SU-DHL-6 (cell line): ENCODE results near the gene MED15.
"Not testable (repeated sequence)": the region's sequence is repeated elsewhere in the genome, so short reads cannot be mapped to it uniquely, and the experiment has no call there.

Experiments used
- H2AFZ ChIP-seq: fragments of 200-600 bp; sonication (generic); 2 replicates; pipeline ENCODE4 v1.6.1; 2014; ENCODE audit warnings: low read depth, mild to moderate bottlenecking, moderate library complexity, mixed read lengths, antibody characterized with exemption, low read length; ENCODE audit not compliant: severe bottlenecking
- H3F3A ChIP-seq: fragments of 200-600 bp; shearing (Covaris generic); 2 replicates; pipeline ENCODE4 v1.6.0; 2016; ENCODE audit warnings: antibody characterized with exemption, mild to moderate bottlenecking; ENCODE audit not compliant: insufficient read depth
- H3K27ac ChIP-seq: fragments of 200-600 bp; sonication (generic); 2 replicates; pipeline ENCODE4 v1.5.1; 2016; ENCODE audit warnings: low read depth, mild to moderate bottlenecking, low read length, moderate library complexity, mixed read lengths
- H3K27me3 ChIP-seq: fragments of 200-600 bp; sonication (generic), shearing (Covaris generic); 2 replicates; pipeline ENCODE4 v1.6.0; 2014; ENCODE audit warnings: mild to moderate bottlenecking, low read length
- H3K36me3 ChIP-seq: fragments of 200-600 bp; sonication (generic); 2 replicates; pipeline ENCODE4 v1.6.1; 2014; ENCODE audit warnings: mild to moderate bottlenecking, low read length, mixed read lengths
- H3K4me2 ChIP-seq: fragments of 300-600, 200-600 bp; shearing (Covaris generic), sonication (generic); 2 replicates; pipeline ENCODE4 v1.6.0; 2014; ENCODE audit warnings: low read length, low read depth, mild to moderate bottlenecking; ENCODE audit not compliant: poor library complexity, severe bottlenecking
- H3K4me3 ChIP-seq: fragments of 200-600 bp; sonication (generic); 2 replicates; pipeline ENCODE4 v1.5.1; 2014; ENCODE audit warnings: antibody characterized with exemption, low read length, mild to moderate bottlenecking, mixed read lengths; ENCODE audit not compliant: insufficient read depth, poor library complexity, severe bottlenecking
- H3K79me2 ChIP-seq: fragments of 200-600 bp; sonication (generic); 2 replicates; pipeline ENCODE4 v1.6.1; 2014; ENCODE audit warnings: mild to moderate bottlenecking, low read length, moderate library complexity; ENCODE audit not compliant: insufficient read depth
- H3K9ac ChIP-seq: fragments of 200-600 bp; sonication (generic); 2 replicates; pipeline ENCODE4 v1.7.0; 2014; ENCODE audit warnings: mild to moderate bottlenecking, low read length
- H3K9me2 ChIP-seq: fragments of 200-600 bp; sonication (generic); replicated peaks from 2 replicates; pipeline ENCODE4 v1.6.1; 2014; ENCODE audit warnings: low read length; ENCODE audit not compliant: insufficient read depth
- H3K9me3 ChIP-seq: fragments of 200-600 bp; sonication (generic); 2 replicates; pipeline ENCODE4 v1.6.1; 2014; ENCODE audit warnings: low read length, mixed read lengths; ENCODE audit not compliant: insufficient read depth
- H4K20me1 ChIP-seq: fragments of 200-600 bp; sonication (generic); 2 replicates; pipeline ENCODE4 v1.6.1; 2014; ENCODE audit warnings: low read depth, mild to moderate bottlenecking, antibody characterized with exemption, low read length, moderate library complexity, mixed read lengths
- EZH2phosphoT487 ChIP-seq: fragments of 200-600 bp; sonication (generic), shearing (Covaris generic); conservative IDR thresholded peaks from 2 replicates; pipeline ENCODE4 v1.6.1; 2018; ENCODE audit warnings: mild to moderate bottlenecking, antibody characterized with exemption, low read length, moderate library complexity, mixed read lengths
- TF ChIP-seq, protein P1 (sequence below): fragments of 200-600 bp; sonication (generic); IDR thresholded peaks from one replicate; pipeline ENCODE4 v1.5.1; 2017; ENCODE audit warnings: antibody characterized with exemption, mild to moderate bottlenecking, low read length, moderate library complexity; ENCODE audit not compliant: insufficient read depth, poor library complexity, severe bottlenecking

MED15 gene

DNA sequence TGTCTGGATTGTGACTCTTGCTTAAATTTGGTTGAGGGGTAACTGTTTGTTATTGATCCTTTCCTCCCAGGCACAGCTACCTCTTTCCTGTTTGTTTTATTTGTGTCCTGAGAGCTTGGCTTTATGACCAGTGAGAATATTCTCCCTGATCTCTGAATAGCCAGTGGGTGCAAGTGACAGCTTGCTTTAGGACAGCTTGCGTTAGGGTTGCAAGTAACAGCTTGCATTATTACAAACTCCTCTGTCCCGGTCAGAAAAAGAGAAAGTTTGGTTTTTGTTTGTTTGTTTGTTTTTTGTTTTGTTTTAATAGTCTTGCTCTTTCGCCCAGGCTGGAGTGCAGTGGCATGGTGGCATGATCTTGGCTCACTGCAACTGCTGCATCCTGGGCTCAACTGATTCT lies 8.5 kb upstream of the MED15 start:
- no peaks in the 10 kb centered on the region for H3K9me2 ChIP-seq
- no peaks in the 10 kb centered on the region for H3K9me3 ChIP-seq
- no peak overlapping the region for H3K27ac ChIP-seq
- no peaks in the 10 kb centered on the region for H3K27me3 ChIP-seq
- no peaks in the 10 kb centered on the region for H3K36me3 ChIP-seq
- no peaks in the 10 kb centered on the region for H3F3A ChIP-seq
- no peaks in the 10 kb centered on the region for H4K20me1 ChIP-seq
- no peak overlapping the region for H3K4me2 ChIP-seq
- no peak overlapping the region for H2AFZ ChIP-seq
- no peak overlapping the region for H3K9ac ChIP-seq
- no peak overlapping the region for H3K4me3 ChIP-seq
- TF ChIP-seq, protein P1, sequence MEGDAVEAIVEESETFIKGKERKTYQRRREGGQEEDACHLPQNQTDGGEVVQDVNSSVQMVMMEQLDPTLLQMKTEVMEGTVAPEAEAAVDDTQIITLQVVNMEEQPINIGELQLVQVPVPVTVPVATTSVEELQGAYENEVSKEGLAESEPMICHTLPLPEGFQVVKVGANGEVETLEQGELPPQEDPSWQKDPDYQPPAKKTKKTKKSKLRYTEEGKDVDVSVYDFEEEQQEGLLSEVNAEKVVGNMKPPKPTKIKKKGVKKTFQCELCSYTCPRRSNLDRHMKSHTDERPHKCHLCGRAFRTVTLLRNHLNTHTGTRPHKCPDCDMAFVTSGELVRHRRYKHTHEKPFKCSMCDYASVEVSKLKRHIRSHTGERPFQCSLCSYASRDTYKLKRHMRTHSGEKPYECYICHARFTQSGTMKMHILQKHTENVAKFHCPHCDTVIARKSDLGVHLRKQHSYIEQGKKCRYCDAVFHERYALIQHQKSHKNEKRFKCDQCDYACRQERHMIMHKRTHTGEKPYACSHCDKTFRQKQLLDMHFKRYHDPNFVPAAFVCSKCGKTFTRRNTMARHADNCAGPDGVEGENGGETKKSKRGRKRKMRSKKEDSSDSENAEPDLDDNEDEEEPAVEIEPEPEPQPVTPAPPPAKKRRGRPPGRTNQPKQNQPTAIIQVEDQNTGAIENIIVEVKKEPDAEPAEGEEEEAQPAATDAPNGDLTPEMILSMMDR: no peak
- TF ChIP-seq EZH2phosphoT487: no peak
- no peaks in the 10 kb centered on the region; the same call in 1 of the 2 replicates for H3K79me2 ChIP-seq

- H3K36me3 ChIP-seq: no peaks in the 10 kb centered on the region
- no peaks in the 10 kb centered on the region for H3F3A ChIP-seq
- H4K20me1 ChIP-seq: no peaks in the 10 kb centered on the region
- H3K79me2 ChIP-seq: no peaks in the 10 kb centered on the region; the same call in 1 of the 2 replicates
- H3K4me2 ChIP-seq: no peak overlapping the region
- H3K9ac ChIP-seq: no peak overlapping the region
- H3K27ac ChIP-seq: no peak overlapping the region
- no peaks in the 10 kb centered on the region for H3K9me2 ChIP-seq
- H3K9me3 ChIP-seq: no peaks in the 10 kb centered on the region
- no peak overlapping the region for H2AFZ ChIP-seq
- no peaks in the 10 kb centered on the region for H3K27me3 ChIP-seq
- H3K4me3 ChIP-seq: no peak overlapping the region
- no peak for TF ChIP-seq EZH2phosphoT487
- TF ChIP-seq, protein P1: no peak
These were observed 7.6 kb upstream of the MED15 start for GRCh38 chr22:20499769-20500168.

DNA sequence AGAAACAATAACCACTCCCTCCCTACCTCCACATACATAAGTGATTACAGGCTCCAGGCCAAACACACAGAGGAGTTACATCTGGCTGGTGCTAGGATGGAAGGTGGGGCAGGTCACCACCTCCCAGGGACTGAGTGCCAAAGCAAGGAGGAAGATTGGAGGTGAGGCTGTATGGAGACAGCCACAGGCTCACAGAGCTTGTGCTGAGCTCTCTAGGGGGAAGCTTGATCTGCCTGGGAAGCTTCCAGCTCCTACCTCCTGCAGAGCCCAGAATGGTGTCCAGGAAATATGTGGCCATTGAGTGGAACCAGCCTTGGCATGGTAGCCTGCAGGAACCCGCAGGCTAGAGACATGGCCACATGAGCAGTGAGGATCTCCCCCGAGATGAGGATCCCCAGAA lies 3.6 kb upstream of the MED15 start:
- H3K79me2 ChIP-seq: peaks cover 13% of the 10 kb centered on the region
- H3K9me2 ChIP-seq: no peaks in the 10 kb centered on the region
- no peak overlapping the region for H3K4me3 ChIP-seq
- no peaks in the 10 kb centered on the region for H3K9me3 ChIP-seq
- no peaks in the 10 kb centered on the region for H4K20me1 ChIP-seq
- no peak overlapping the region for H2AFZ ChIP-seq
- no peak overlapping the region for H3K4me2 ChIP-seq
- H3K27ac ChIP-seq: no peak overlapping the region
- no peaks in the 10 kb centered on the region for H3K27me3 ChIP-seq
- H3F3A ChIP-seq: no peaks in the 10 kb centered on the region
- H3K9ac ChIP-seq: no peak overlapping the region
- no peaks in the 10 kb centered on the region for H3K36me3 ChIP-seq
- TF ChIP-seq, protein P1: no peak
- TF ChIP-seq EZH2phosphoT487: no peak

GRCh38 chr22:20504293-20504922 lies 3.0 kb upstream of the MED15 start:
- H3K27ac ChIP-seq, H2AFZ ChIP-seq, H3K9me3 ChIP-seq, H4K20me1 ChIP-seq, H3K27me3 ChIP-seq, H3K9me2 ChIP-seq, H3K4me2 ChIP-seq, H3F3A ChIP-seq, H3K4me3 ChIP-seq, H3K36me3 ChIP-seq, H3K9ac ChIP-seq: not testable (repeated sequence)
- H3K79me2 ChIP-seq: peaks cover 19% of the 10 kb centered on the region
